H9 (cell line): ENCODE measurements around the gene STK10. TPM values are rescaled to one million over a fixed set of nuclear protein-coding genes. Genes with fewer than 3 reads are reported as not detected.
A peak's percentile ranks its signal among the peaks of the same experiment; 100 is the strongest.

Experiments
- DNase-seq: peaks from one replicate; pipeline ENCODE4 v3.0.0-alpha.2; 2017
- H2AFZ ChIP-seq: one replicate; pipeline ENCODE4 v1.6.1; 2013; ENCODE audit warnings: mild to moderate bottlenecking, low read length, control low read depth, moderate library complexity
- H2AK5ac ChIP-seq: 2 replicates; pipeline ENCODE4 v1.6.1; 2013; ENCODE audit warnings: low read length, control low read depth, mixed read lengths; ENCODE audit not compliant: insufficient read length
- H2BK120ac ChIP-seq: one replicate; pipeline ENCODE4 v1.6.1; 2013; ENCODE audit warnings: low read depth, mild to moderate bottlenecking, low read length, control low read depth, inconsistent platforms; ENCODE audit not compliant: poor library complexity, severe bottlenecking
- H2BK12ac ChIP-seq: 2 replicates; pipeline ENCODE4 v1.6.1; 2013; ENCODE audit warnings: low read length, control low read depth, mixed read lengths, low read depth; ENCODE audit not compliant: insufficient read length
- H2BK15ac ChIP-seq: 2 replicates; pipeline ENCODE4 v1.6.1; 2013; ENCODE audit warnings: low read depth, low read length, control low read depth
- H2BK20ac ChIP-seq: one replicate; pipeline ENCODE4 v1.6.1; 2013; ENCODE audit warnings: low read depth, mild to moderate bottlenecking, low read length, control low read depth, inconsistent platforms; ENCODE audit not compliant: poor library complexity, severe bottlenecking
- H2BK5ac ChIP-seq: 2 replicates; pipeline ENCODE4 v1.6.1; 2013; ENCODE audit warnings: low read length, control low read depth, mixed read lengths; ENCODE audit not compliant: insufficient read length
- H3K14ac ChIP-seq: 2 replicates; pipeline ENCODE4 v1.6.1; 2013; ENCODE audit warnings: low read length, control low read depth; ENCODE audit not compliant: insufficient read depth
- H3K18ac ChIP-seq: 2 replicates; pipeline ENCODE4 v1.6.1; 2013; ENCODE audit warnings: low read depth, mild to moderate bottlenecking, mixed read lengths, low read length, control low read depth; ENCODE audit not compliant: insufficient read length
- H3K23ac ChIP-seq: 2 replicates; pipeline ENCODE4 v1.6.1; 2013; ENCODE audit warnings: low read length, control low read depth, mixed read lengths, low read depth; ENCODE audit not compliant: insufficient read length
- H3K23me2 ChIP-seq: 2 replicates; pipeline ENCODE4 v1.6.1; 2013; ENCODE audit warnings: low read depth, mild to moderate bottlenecking, mixed read lengths, low read length, control low read depth; ENCODE audit not compliant: insufficient read length, poor library complexity, severe bottlenecking
- H3K27ac ChIP-seq: 2 replicates; pipeline ENCODE4 v1.5.1; 2013; ENCODE audit warnings: low read length, control low read depth, mixed read lengths, low read depth; ENCODE audit not compliant: insufficient read length
- H3K27me3 ChIP-seq: 2 replicates; pipeline ENCODE4 v1.6.1; 2013; ENCODE audit warnings: low read length, control low read depth, inconsistent platforms; ENCODE audit not compliant: insufficient read depth
- H3K4ac ChIP-seq: 2 replicates; pipeline ENCODE4 v1.6.1; 2013; ENCODE audit warnings: low read depth, mild to moderate bottlenecking, control low read depth, inconsistent platforms, low read length, moderate library complexity
- H3K4me1 ChIP-seq: 2 replicates; pipeline ENCODE4 v1.6.1; 2013; ENCODE audit warnings: low read length, control low read depth, inconsistent platforms; ENCODE audit not compliant: insufficient read depth
- H3K4me2 ChIP-seq: 2 replicates; pipeline ENCODE4 v1.6.1; 2013; ENCODE audit warnings: low read length, control low read depth, mixed read lengths; ENCODE audit not compliant: insufficient read length, insufficient read depth
- H3K56ac ChIP-seq: 2 replicates; pipeline ENCODE4 v1.6.1; 2013; ENCODE audit warnings: low read depth, mild to moderate bottlenecking, mixed read lengths, low read length, control low read depth; ENCODE audit not compliant: insufficient read length
- H3K79me1 ChIP-seq: 2 replicates; pipeline ENCODE4 v1.6.1; 2013; ENCODE audit warnings: low read depth, mild to moderate bottlenecking, moderate library complexity, low read length, control low read depth, inconsistent platforms; ENCODE audit not compliant: insufficient read depth, poor library complexity, severe bottlenecking
- H3K79me2 ChIP-seq: 2 replicates; pipeline ENCODE4 v1.6.1; 2013; ENCODE audit warnings: low read length, control low read depth, inconsistent platforms; ENCODE audit not compliant: insufficient read depth
- H3K9ac ChIP-seq: 2 replicates; pipeline ENCODE4 v1.6.1; 2013; ENCODE audit warnings: low read length, control low read depth, mixed read lengths; ENCODE audit not compliant: insufficient read length; ENCODE audit errors: extremely low read depth
- H3K9me3 ChIP-seq: one replicate; pipeline ENCODE4 v1.6.1; 2013; ENCODE audit warnings: low read depth, low read length, inconsistent platforms; ENCODE audit not compliant: control insufficient read depth
- H3T11ph ChIP-seq: one replicate; pipeline ENCODE4 v1.6.1; 2013; ENCODE audit warnings: mild to moderate bottlenecking, low read length, control low read depth, inconsistent platforms
- H4K20me1 ChIP-seq: one replicate; pipeline ENCODE4 v1.6.1; 2013; ENCODE audit not compliant: control insufficient read depth, insufficient read length, insufficient read depth
- H4K5ac ChIP-seq: 2 replicates; pipeline ENCODE4 v1.6.1; 2013; ENCODE audit warnings: low read depth, mild to moderate bottlenecking, mixed read lengths, low read length, control low read depth; ENCODE audit not compliant: insufficient read length
- H4K8ac ChIP-seq: replicated peaks from 2 replicates; pipeline ENCODE4 v1.6.1; 2013; ENCODE audit warnings: low read length, control low read depth, mixed read lengths, low read depth; ENCODE audit not compliant: insufficient read length
- H4K91ac ChIP-seq: 2 replicates; pipeline ENCODE4 v1.6.1; 2013; ENCODE audit warnings: low read depth, mild to moderate bottlenecking, moderate library complexity, mixed read lengths, low read length, control low read depth; ENCODE audit not compliant: insufficient read length
- H3K27ac Mint-ChIP-seq, 3 experiments: 2 replicates in 2 of 3; 3 replicates in 1 of 3; pipeline ENCODE4 v1.8.0; 2020 to 2021; ENCODE audit warnings: mixed read lengths in 3 of 3, mild to moderate bottlenecking in 1 of 3, moderate library complexity in 1 of 3
- H3K27me3 Mint-ChIP-seq: 2 replicates; pipeline ENCODE4 v1.8.0; 2021; ENCODE audit warnings: low read depth, mild to moderate bottlenecking, moderate library complexity, mixed read lengths
- H3K36me3 Mint-ChIP-seq, 3 experiments: 2 replicates in 2 of 3; 3 replicates in 1 of 3; pipeline ENCODE4 v1.8.0; 2020 to 2021; ENCODE audit warnings: low read depth in 3 of 3, mixed read lengths in 3 of 3; ENCODE audit not compliant: insufficient read depth in 1 of 3
- H3K4me1 Mint-ChIP-seq, 2 experiments: 2 replicates each; pipeline ENCODE4 v1.8.0; 2020; ENCODE audit warnings: mixed read lengths in 2 of 2
- H3K4me3 Mint-ChIP-seq, 2 experiments: 2 replicates in 1 of 2; 3 replicates in 1 of 2; pipeline ENCODE4 v1.8.0; 2020 to 2021; ENCODE audit warnings: mild to moderate bottlenecking in 2 of 2, mixed read lengths in 2 of 2, moderate library complexity in 1 of 2
- H3K9me3 Mint-ChIP-seq, 2 experiments: 2 replicates in 1 of 2; 3 replicates in 1 of 2; pipeline ENCODE4 v1.8.0; 2020; ENCODE audit warnings: mild to moderate bottlenecking in 2 of 2, mixed read lengths in 2 of 2, moderate library complexity in 1 of 2
- WGBS: extraction: QIAGEN DNeasy Blood & Tissue Kit; methylation state at CpG from one replicate; pipeline ENCODE4 v1.1.7; 2013; ENCODE audit warnings: missing lambda C conversion rate, low lambda C conversion rate, mixed read lengths; ENCODE audit not compliant: insufficient read length; ENCODE audit errors: extremely low coverage; 5-methylcytosine and 5-hydroxymethylcytosine counted together
- total RNA-seq: library from RNA; stranded (reverse); gene quantifications from 2 replicates; pipeline ENCODE4 v1.2.1, GENCODE V29; 2021
- TF ChIP-seq, protein P1 (sequence below): fragments of 200-600 bp; sonication (generic); conservative IDR thresholded peaks from 3 replicates; pipeline ENCODE4 v1.8.0; 2021; ENCODE audit warnings: antibody characterized with exemption, mild to moderate bottlenecking

The STK10 gene
- total RNA-seq, 1 experiment from 2014 or later, result 14.6 TPM

DNA sequence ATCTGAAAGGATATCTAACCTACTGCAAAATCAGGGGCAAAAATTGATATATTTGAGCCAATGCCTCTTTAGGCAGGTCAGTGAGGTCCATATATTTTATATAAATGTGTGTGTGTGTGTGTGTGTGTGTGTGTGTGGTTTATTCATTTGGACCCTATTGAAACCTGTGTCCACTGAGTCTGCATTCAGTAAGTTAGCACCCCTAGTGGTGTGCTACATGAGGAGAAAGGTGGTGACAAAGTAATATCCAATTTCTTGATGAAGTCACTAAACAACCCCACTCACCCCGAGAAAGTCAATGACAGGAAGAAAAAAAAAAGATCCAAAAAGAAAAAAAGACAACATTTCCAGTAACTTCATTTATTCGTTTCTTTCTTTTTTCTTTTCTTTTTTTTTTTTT, 185.7 kb downstream of the STK10 start:
- no CpG with 5 or more reads among the region's 2 CpGs for WGBS
- H3K18ac ChIP-seq, result no peak overlapping the region
- no peak overlapping the region for H3K4ac ChIP-seq
- no peak overlapping the region; a peak in 1 of 7 replicates for H3K27ac Mint-ChIP-seq
- no peaks in the 10 kb centered on the region for H3K9me3 Mint-ChIP-seq
- H3K23ac ChIP-seq, result no peak overlapping the region
- no peak overlapping the region for H4K5ac ChIP-seq
- no peak overlapping the region for H3K4me3 Mint-ChIP-seq
- no peak overlapping the region for H3K27ac ChIP-seq
- no peak overlapping the region for H4K8ac ChIP-seq
- no peak overlapping the region for H2AK5ac ChIP-seq
- H3K23me2 ChIP-seq, result peaks cover 13% of the 10 kb centered on the region
- H3K79me2 ChIP-seq, result peaks cover 71% of the 10 kb centered on the region; the same call in 1 of the 2 replicates
- TF ChIP-seq, protein P1, sequence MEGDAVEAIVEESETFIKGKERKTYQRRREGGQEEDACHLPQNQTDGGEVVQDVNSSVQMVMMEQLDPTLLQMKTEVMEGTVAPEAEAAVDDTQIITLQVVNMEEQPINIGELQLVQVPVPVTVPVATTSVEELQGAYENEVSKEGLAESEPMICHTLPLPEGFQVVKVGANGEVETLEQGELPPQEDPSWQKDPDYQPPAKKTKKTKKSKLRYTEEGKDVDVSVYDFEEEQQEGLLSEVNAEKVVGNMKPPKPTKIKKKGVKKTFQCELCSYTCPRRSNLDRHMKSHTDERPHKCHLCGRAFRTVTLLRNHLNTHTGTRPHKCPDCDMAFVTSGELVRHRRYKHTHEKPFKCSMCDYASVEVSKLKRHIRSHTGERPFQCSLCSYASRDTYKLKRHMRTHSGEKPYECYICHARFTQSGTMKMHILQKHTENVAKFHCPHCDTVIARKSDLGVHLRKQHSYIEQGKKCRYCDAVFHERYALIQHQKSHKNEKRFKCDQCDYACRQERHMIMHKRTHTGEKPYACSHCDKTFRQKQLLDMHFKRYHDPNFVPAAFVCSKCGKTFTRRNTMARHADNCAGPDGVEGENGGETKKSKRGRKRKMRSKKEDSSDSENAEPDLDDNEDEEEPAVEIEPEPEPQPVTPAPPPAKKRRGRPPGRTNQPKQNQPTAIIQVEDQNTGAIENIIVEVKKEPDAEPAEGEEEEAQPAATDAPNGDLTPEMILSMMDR, result peak; percentile 56; the same call in 2 of the 3 replicates
- no peak overlapping the region for H3K9ac ChIP-seq
- peaks cover 5% of the 10 kb centered on the region for H3K4me1 ChIP-seq
- no peak overlapping the region for H3K4me2 ChIP-seq
- no peaks in the 10 kb centered on the region for H3K9me3 ChIP-seq
- H2BK20ac ChIP-seq, result no peak overlapping the region
- H2AFZ ChIP-seq, result no peak overlapping the region
- no peak overlapping the region for H3K14ac ChIP-seq
- H2BK5ac ChIP-seq, result no peak overlapping the region
- H3K27me3 ChIP-seq, result no peaks in the 10 kb centered on the region
- H4K91ac ChIP-seq, result no peak overlapping the region
- no peak overlapping the region for H3T11ph ChIP-seq
- no peak overlapping the region for H3K56ac ChIP-seq
- H3K36me3 Mint-ChIP-seq, result peaks cover 0 to 14% (median 10%) of the 10 kb centered on the region in 3 experiments; a peak in 5 of 7 replicates
- H3K79me1 ChIP-seq, result peaks cover 3% of the 10 kb centered on the region
- H3K4me1 Mint-ChIP-seq, result peaks cover 70 to 82% of the 10 kb centered on the region in 2 experiments
- no peak overlapping the region for H2BK12ac ChIP-seq
- H2BK15ac ChIP-seq, result no peak overlapping the region
- H4K20me1 ChIP-seq, result no peaks in the 10 kb centered on the region
- H3K27me3 Mint-ChIP-seq, result no peaks in the 10 kb centered on the region
- DNase-seq, result no peak
- no peak overlapping the region for H2BK120ac ChIP-seq
